Measurements from ENCODE around the gene ZNF396. TPM values are rescaled to one million over a fixed set of nuclear protein-coding genes. Genes with fewer than 3 reads are reported as not detected.

The ZNF396 gene
- total and polyA plus RNA-seq, 9 donors, result 0.83 to 2.9 (median 1.7) TPM

- H3K4me1 ChIP-seq (ENCODE audit: insufficient read depth), result no peaks in the 10 kb centered on the region
- no peak for TF ChIP-seq POLR2A (IDR thresholded peaks at IDR 0.05)
- no peak for TF ChIP-seq CTCF (IDR thresholded peaks at IDR 0.05)
- TF ChIP-seq EP300 (IDR thresholded peaks at IDR 0.05), result no peak
- no peak for DNase-seq
- intact Hi-C loops (cut with DNase I), result no loop called here
- no peaks in the 10 kb centered on the region for H3K9me3 ChIP-seq
- no peak overlapping the region for H3K27ac ChIP-seq
- no peak overlapping the region for H3K4me3 ChIP-seq
- no peaks in the 10 kb centered on the region for H3K27me3 ChIP-seq
- H3K36me3 ChIP-seq, result no peaks in the 10 kb centered on the region
Measured at GRCh38 chr18:35392375-35392774, 15.2 kb upstream of the ZNF396 start.

GRCh38 chr18:35390951-35391700 lies 14.0 kb upstream of the ZNF396 start:
- Histone ChIP-seq H3K27ac (no peak overlapping the region), H3K27me3 (no peaks in the 10 kb centered on the region), H3K36me3 (no peaks in the 10 kb centered on the region), H3K4me3 (no peak overlapping the region), H3K4me1 (ENCODE audit: insufficient read depth) (no peaks in the 10 kb centered on the region), H3K9me3 (no peaks in the 10 kb centered on the region)
- no peak for TF ChIP-seq POLR2A (IDR thresholded peaks at IDR 0.05)
- TF ChIP-seq EP300 (IDR thresholded peaks at IDR 0.05), result no peak
- TF ChIP-seq CTCF (IDR thresholded peaks at IDR 0.05), result no peak
- DNase-seq, result no peak
- WGBS, 3 donors, result 60 to 80% (median 62%) methylated on average over 3 of the region's 3 CpGs
- intact Hi-C loops (cut with DNase I), result no loop called here

- no peak overlapping the region for H3K4me3 ChIP-seq
- intact Hi-C loops (cut with DNase I), result no loop called here
Measured at GRCh38 chr18:35389095-35389618, 12.0 kb upstream of the ZNF396 start.

GRCh38 chr18:35387152-35387571 lies 10.0 kb upstream of the ZNF396 start:
- no peaks in the 10 kb centered on the region for H3K4me1 ChIP-seq (ENCODE audit: insufficient read depth)
- no peak for TF ChIP-seq CTCF (IDR thresholded peaks at IDR 0.05)
- no peak for TF ChIP-seq EP300 (IDR thresholded peaks at IDR 0.05)
- TF ChIP-seq POLR2A (IDR thresholded peaks at IDR 0.05), result no peak
- intact Hi-C loops (cut with DNase I), result no loop called here
- no peak overlapping the region for H3K4me3 ChIP-seq
- 64 to 72% (median 71%) methylated on average over 3 of the region's 3 CpGs for WGBS, 3 donors
- DNase-seq, result no peak
- H3K9me3 ChIP-seq, result no peaks in the 10 kb centered on the region
- no peaks in the 10 kb centered on the region for H3K27me3 ChIP-seq
- no peak overlapping the region for H3K27ac ChIP-seq
- H3K36me3 ChIP-seq, result no peaks in the 10 kb centered on the region

More at GRCh38 chr18:35389095-35389618, 12.0 kb upstream of the ZNF396 start:
- Histone ChIP-seq H3K27me3 (no peaks in the 10 kb centered on the region), H3K4me1 (ENCODE audit: insufficient read depth) (no peaks in the 10 kb centered on the region), H3K27ac (no peak overlapping the region), H3K9me3 (no peaks in the 10 kb centered on the region), H3K36me3 (no peaks in the 10 kb centered on the region)
- 4 to 18% (median 9%) methylated on average over 5 of the region's 5 CpGs for WGBS, 3 donors
- no peak for DNase-seq
- no peak for TF ChIP-seq EP300 (IDR thresholded peaks at IDR 0.05)
- no peak for TF ChIP-seq POLR2A (IDR thresholded peaks at IDR 0.05)
- TF ChIP-seq CTCF (IDR thresholded peaks at IDR 0.05), result no peak
